Measurements from ENCODE around the gene SFI1.
"Not testable (repeated sequence)": the region's sequence is repeated elsewhere in the genome, so short reads cannot be mapped to it uniquely, and the experiment has no call there.

The SFI1 gene

DNA sequence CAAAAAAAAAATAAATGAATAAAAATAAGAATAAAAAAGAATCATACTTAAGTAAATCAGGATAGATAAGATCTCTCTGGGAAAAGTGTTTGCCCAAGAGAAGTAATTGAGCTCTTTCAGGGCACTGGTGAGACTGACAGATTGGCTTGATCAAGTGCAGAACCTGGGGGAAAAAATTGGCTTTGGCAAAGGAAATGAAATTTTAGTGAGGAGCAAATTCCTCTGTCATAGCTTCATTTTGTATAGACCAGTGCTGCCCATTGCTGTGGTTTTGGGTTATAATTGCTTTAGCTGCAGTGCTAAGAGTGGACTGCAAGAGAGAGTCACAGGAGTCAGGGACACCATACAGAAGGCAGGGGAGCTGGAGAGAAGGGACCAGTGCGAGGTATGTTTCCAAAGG, 35.7 kb downstream of the SFI1 start:
- TF ChIP-seq, protein P1, sequence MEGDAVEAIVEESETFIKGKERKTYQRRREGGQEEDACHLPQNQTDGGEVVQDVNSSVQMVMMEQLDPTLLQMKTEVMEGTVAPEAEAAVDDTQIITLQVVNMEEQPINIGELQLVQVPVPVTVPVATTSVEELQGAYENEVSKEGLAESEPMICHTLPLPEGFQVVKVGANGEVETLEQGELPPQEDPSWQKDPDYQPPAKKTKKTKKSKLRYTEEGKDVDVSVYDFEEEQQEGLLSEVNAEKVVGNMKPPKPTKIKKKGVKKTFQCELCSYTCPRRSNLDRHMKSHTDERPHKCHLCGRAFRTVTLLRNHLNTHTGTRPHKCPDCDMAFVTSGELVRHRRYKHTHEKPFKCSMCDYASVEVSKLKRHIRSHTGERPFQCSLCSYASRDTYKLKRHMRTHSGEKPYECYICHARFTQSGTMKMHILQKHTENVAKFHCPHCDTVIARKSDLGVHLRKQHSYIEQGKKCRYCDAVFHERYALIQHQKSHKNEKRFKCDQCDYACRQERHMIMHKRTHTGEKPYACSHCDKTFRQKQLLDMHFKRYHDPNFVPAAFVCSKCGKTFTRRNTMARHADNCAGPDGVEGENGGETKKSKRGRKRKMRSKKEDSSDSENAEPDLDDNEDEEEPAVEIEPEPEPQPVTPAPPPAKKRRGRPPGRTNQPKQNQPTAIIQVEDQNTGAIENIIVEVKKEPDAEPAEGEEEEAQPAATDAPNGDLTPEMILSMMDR (IDR thresholded peaks at IDR 0.05; ENCODE audit: low read depth, low read length, missing control alignments), result no peak
- Histone ChIP-seq H3K27me3 (replicated peaks) (no peaks in the 10 kb centered on the region), H3K27ac (no peak overlapping the region), H3K36me3 (replicated peaks) (no peaks in the 10 kb centered on the region), H3K4me3 (ENCODE audit: low read depth, low read length) (no peak overlapping the region)
- no peak for DNase-seq
- in situ Hi-C loops (cut with HindIII; ENCODE audit: low pct_ligation_motif_present, low sequenced_read_pairs), result no loop called here

DNA sequence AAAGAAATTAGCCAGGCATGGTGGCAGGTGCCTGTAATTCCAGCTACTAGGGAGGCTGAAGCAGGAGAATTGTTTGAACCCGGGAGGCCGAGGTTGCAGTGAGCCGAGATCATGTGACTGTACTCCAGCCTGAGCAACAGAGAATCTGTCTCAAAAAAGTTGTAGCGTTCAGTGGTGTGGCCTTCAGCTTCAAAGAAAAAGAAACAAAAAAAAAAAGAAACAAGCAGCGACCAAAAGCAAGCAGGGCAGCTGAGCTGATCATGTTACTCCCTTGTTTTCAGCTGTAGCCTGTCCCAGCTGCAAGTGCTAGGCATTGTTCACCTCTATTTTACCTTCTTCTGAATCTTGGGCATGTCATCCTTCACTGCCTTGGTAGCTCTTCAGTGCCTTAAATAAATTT, 37.0 kb downstream of the SFI1 start:
- Histone ChIP-seq H3K27me3 (replicated peaks) (no peaks in the 10 kb centered on the region), H3K4me3 (ENCODE audit: low read depth, low read length) (no peak overlapping the region), H3K27ac (no peak overlapping the region), H3K36me3 (replicated peaks) (no peaks in the 10 kb centered on the region)
- DNase-seq, result no peak
- in situ Hi-C loops (cut with HindIII; ENCODE audit: low pct_ligation_motif_present, low sequenced_read_pairs), result no loop called here
- TF ChIP-seq, protein P1 (IDR thresholded peaks at IDR 0.05; ENCODE audit: low read depth, low read length, missing control alignments), result no peak

DNA sequence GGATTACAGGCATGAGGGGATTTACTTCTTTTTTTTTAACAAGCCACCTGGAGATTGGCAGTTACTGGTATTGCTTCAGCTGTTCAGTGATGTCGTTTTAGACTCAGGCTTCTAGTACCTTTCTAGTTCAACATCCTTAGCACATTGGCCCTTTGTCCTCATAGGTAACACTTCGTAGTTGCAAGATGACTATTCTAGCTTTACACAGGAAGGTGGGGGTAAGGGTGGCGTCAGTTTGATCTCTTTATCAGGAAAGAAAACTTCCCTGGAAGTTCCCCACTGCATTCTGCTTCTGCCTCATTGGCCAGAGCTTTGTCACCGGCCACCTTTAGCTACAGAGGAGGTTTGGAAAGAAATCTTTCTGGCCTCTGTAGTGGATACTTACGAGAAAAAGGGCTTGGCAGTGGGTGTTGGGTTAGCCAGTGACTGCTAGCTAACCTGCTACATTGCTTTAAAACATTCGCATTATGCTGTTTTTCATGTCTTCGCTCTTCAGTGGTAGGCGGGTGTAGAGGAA, 40.7 kb downstream of the SFI1 start:
- Histone ChIP-seq H3K27me3 (replicated peaks) (no peaks in the 10 kb centered on the region), H3K27ac (no peak overlapping the region), H3K36me3 (replicated peaks) (no peaks in the 10 kb centered on the region), H3K4me3 (ENCODE audit: low read depth, low read length) (no peak overlapping the region)
- in situ Hi-C loops (cut with HindIII; ENCODE audit: low pct_ligation_motif_present, low sequenced_read_pairs), result no loop called here
- DNase-seq, result no peak
- TF ChIP-seq, protein P1 (IDR thresholded peaks at IDR 0.05; ENCODE audit: low read depth, low read length, missing control alignments), result no peak

DNA sequence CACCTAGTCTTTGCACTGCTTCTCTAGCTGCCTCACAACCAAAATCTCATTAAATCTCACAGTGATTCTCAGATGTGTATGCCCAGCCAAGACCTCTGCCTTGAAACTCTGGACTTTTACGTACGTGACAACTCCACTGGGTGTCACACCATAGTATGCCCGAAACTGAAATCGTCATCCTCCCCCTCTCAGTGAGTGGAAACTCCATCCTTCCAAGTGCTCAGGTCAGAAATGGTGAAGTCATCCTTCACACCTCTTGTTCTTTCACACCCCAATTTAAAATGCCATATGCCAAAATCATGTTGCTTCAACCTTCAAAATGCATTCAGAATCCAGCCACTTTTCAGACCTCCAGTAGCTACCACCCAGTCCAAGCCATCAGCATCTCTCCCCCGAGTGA, 42.5 kb downstream of the SFI1 start:
- no peak for DNase-seq
- TF ChIP-seq, protein P1 (IDR thresholded peaks at IDR 0.05; ENCODE audit: low read depth, low read length, missing control alignments), result no peak
- no peaks in the 10 kb centered on the region for H3K27me3 ChIP-seq (replicated peaks)
- H3K36me3 ChIP-seq (replicated peaks), result no peaks in the 10 kb centered on the region
- no peak overlapping the region for H3K27ac ChIP-seq
- no peak overlapping the region for H3K4me3 ChIP-seq (ENCODE audit: low read depth, low read length)
- in situ Hi-C loops (cut with HindIII; ENCODE audit: low pct_ligation_motif_present, low sequenced_read_pairs), result no loop called here

DNA sequence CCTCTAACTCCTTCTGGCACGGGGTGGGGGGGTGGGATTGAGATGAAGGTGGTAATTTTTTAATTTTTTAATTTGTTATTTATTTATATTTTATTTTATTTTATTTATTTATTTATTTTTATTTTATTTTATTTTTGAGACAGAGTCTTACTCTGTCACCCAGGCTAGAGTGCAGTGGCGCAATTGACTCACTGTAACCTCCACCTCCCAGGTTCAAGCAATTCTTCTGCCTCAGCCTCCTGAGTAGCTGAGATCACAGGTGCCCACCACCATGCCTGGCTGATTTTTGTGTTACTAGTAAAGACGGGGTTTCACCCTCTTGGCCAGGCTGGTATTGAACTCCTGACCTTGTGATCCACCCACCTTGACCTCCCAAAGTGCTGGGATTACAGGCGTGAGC, 43.8 kb downstream of the SFI1 start:
- DNase-seq; in situ Hi-C loops (cut with HindIII; ENCODE audit: low pct_ligation_motif_present, low sequenced_read_pairs): not testable (repeated sequence)

DNA sequence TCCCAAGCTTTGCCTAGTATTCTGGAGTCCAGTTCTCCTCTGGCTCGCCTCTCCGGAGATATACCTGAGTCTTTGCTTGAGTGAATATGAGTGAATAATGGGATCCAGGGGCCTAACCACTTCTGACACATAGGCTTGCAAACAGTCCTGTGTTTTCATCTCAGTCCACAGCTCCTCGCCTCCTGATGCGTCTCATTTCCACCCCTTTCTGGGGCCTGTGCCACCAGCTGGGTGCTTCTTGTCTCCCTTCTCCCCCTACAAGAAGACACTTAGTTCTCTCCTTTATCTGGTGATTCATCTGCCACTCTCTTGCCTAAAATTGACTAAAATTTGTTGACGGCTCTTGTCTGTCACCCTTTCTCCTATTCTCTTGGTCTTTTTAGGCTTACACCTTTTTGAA, 44.6 kb downstream of the SFI1 start:
- H3K27me3 ChIP-seq (replicated peaks), result no peaks in the 10 kb centered on the region
- TF ChIP-seq, protein P1 (IDR thresholded peaks at IDR 0.05; ENCODE audit: low read depth, low read length, missing control alignments), result no peak
- no peak overlapping the region for H3K4me3 ChIP-seq (ENCODE audit: low read depth, low read length)
- H3K27ac ChIP-seq, result no peak overlapping the region
- DNase-seq, result no peak
- H3K36me3 ChIP-seq (replicated peaks), result no peaks in the 10 kb centered on the region
- in situ Hi-C loops (cut with HindIII; ENCODE audit: low pct_ligation_motif_present, low sequenced_read_pairs), result no loop called here

More for the DNA sequence above, 43.8 kb downstream of the SFI1 start:
- H3K4me3 ChIP-seq (ENCODE audit: low read depth, low read length); H3K36me3 ChIP-seq (replicated peaks); H3K27me3 ChIP-seq (replicated peaks); H3K27ac ChIP-seq: not testable (repeated sequence)
